BLaER1 treated with 17β-estradiol and CSF1 and Interleukin-3, amounts not matched to agents 10 nM and 100 nM (cell line): ENCODE data around the gene SHROOM3.
A peak's percentile ranks its signal among the peaks of the same experiment; 100 is the strongest.

Source experiments
- H3K27ac ChIP-seq, 11 experiments: shearing (Covaris generic); formaldehyde crosslinking; 2 replicates each; pipeline ENCODE4 v1.8.1; 2022
- H3K27me3 ChIP-seq, 11 experiments: shearing (Covaris generic); formaldehyde crosslinking; 2 replicates each; pipeline ENCODE4 v1.8.1; 2022
- H3K36me3 ChIP-seq, 11 experiments: shearing (Covaris generic); formaldehyde crosslinking; 2 replicates each; pipeline ENCODE4 v1.8.1; 2022
- H3K4me1 ChIP-seq, 10 experiments: shearing (Covaris generic); formaldehyde crosslinking; 2 replicates each; pipeline ENCODE4 v1.8.1; 2022
- H3K4me2 ChIP-seq, 11 experiments: shearing (Covaris generic); formaldehyde crosslinking; 2 replicates each; pipeline ENCODE4 v1.8.1; 2022
- H3K4me3 ChIP-seq, 10 experiments: shearing (Covaris generic); formaldehyde crosslinking; 2 replicates each; pipeline ENCODE4 v1.8.1; 2022
- H3K9ac ChIP-seq, 11 experiments: shearing (Covaris generic); formaldehyde crosslinking; 2 replicates each; pipeline ENCODE4 v1.8.1; 2022
- H3K9me3 ChIP-seq, 11 experiments: shearing (Covaris generic); formaldehyde crosslinking; replicated peaks in 1 of 11; 2 replicates each; pipeline ENCODE4 v1.8.1; 2022
- H4K20me1 ChIP-seq, 11 experiments: shearing (Covaris generic); formaldehyde crosslinking; 2 replicates each; pipeline ENCODE4 v1.8.1; 2022
- Cebpa-rat ChIP-seq, 11 experiments: shearing (Covaris generic); IDR thresholded peaks; 2 replicates each; pipeline ENCODE4 v1.8.1; 2022

SHROOM3 gene

GRCh38 chr4:76690011-76690905, 255.2 kb downstream of the SHROOM3 start:
- H3K27ac ChIP-seq: peak overlapping the region in 9 of 11 experiments; percentile 69 to 94 (median 91); a peak in 19 of 22 replicates
- peaks cover 0 to 60% (median 0%) of the 10 kb centered on the region in 11 experiments; a peak in 5 of 22 replicates for H3K27me3 ChIP-seq
- H3K4me3 ChIP-seq: peak overlapping the region; percentile 54 to 84 (median 77)
- H3K9me3 ChIP-seq: no peaks in the 10 kb centered on the region
- TF ChIP-seq Cebpa-rat (IDR thresholded peaks at IDR 0.05): 0 out of 22 replicates have a peak, but pooled peaks of 1 of the 11 experiments have one; percentile 25
- H3K4me1 ChIP-seq: peaks cover 20 to 69% (median 54%) of the 10 kb centered on the region in 10 experiments
- H3K9ac ChIP-seq: peak overlapping the region; percentile 65 to 95 (median 88); a peak in 21 of 22 replicates
- peak overlapping the region; percentile 85 to 99 (median 91) for H3K4me2 ChIP-seq
- no peaks in the 10 kb centered on the region; a peak in 1 of 22 replicates for H4K20me1 ChIP-seq
- peaks cover 0 to 8% (median 0%) of the 10 kb centered on the region in 11 experiments; a peak in 2 of 22 replicates for H3K36me3 ChIP-seq

GRCh38 chr4:76690906-76691275, 255.9 kb downstream of the SHROOM3 start:
- Histone ChIP-seq H3K36me3 (peaks cover 0 to 10% (median 0%) of the 10 kb centered on the region in 11 experiments; a peak in 4 of 22 replicates), H3K9me3 (no peaks in the 10 kb centered on the region), H3K4me3 (peak overlapping the region in 7 of 10 experiments; percentile 72 to 84 (median 78); a peak in 14 of 20 replicates), H4K20me1 (peaks cover 0 to 2% (median 0%) of the 10 kb centered on the region in 11 experiments; a peak in 2 of 22 replicates), H3K27me3 (peaks cover 0 to 60% (median 0%) of the 10 kb centered on the region in 11 experiments; a peak in 5 of 22 replicates), H3K9ac (peak overlapping the region in 8 of 11 experiments; percentile 83 to 95 (median 91); a peak in 15 of 22 replicates), H3K27ac (peak overlapping the region in 8 of 11 experiments; percentile 84 to 94 (median 91); a peak in 13 of 22 replicates), H3K4me2 (peak overlapping the region; percentile 85 to 99 (median 91); a peak in 21 of 22 replicates), H3K4me1 (peaks cover 20 to 75% (median 59%) of the 10 kb centered on the region in 10 experiments)
- TF ChIP-seq Cebpa-rat (IDR thresholded peaks at IDR 0.05): no peak

- Histone ChIP-seq H3K27me3 (peaks cover 0 to 55% (median 0%) of the 10 kb centered on the region in 11 experiments; a peak in 5 of 22 replicates), H3K9me3 (no peaks in the 10 kb centered on the region), H3K27ac (peak overlapping the region in 7 of 11 experiments; percentile 89 to 94 (median 91); a peak in 10 of 22 replicates), H3K4me2 (peak overlapping the region in 10 of 11 experiments; percentile 85 to 99 (median 90); a peak in 20 of 22 replicates), H3K9ac (peak overlapping the region in 8 of 11 experiments; percentile 10 to 95 (median 88); a peak in 10 of 22 replicates), H4K20me1 (peaks cover 0 to 10% (median 0%) of the 10 kb centered on the region in 11 experiments; a peak in 3 of 22 replicates), H3K4me1 (peaks cover 20 to 80% (median 65%) of the 10 kb centered on the region in 10 experiments), H3K36me3 (peaks cover 0 to 11% (median 0%) of the 10 kb centered on the region in 11 experiments; a peak in 4 of 22 replicates), H3K4me3 (peak overlapping the region in 5 of 10 experiments; percentile 9 to 84 (median 78); a peak in 7 of 20 replicates)
- TF ChIP-seq Cebpa-rat (IDR thresholded peaks at IDR 0.05): no peak
These were observed 257.0 kb downstream of the SHROOM3 start for GRCh38 chr4:76691807-76692582.

- H4K20me1 ChIP-seq: peaks cover 0 to 10% (median 0%) of the 10 kb centered on the region in 11 experiments; a peak in 3 of 22 replicates
- H3K36me3 ChIP-seq: peaks cover 0 to 11% (median 0%) of the 10 kb centered on the region in 11 experiments; a peak in 4 of 22 replicates
- H3K4me1 ChIP-seq: peaks cover 20 to 80% (median 65%) of the 10 kb centered on the region in 10 experiments
- H3K4me3 ChIP-seq: no peak overlapping the region
- no peak overlapping the region for H3K27ac ChIP-seq
- H3K4me2 ChIP-seq: peak overlapping the region in 5 of 11 experiments; percentile 87 to 91 (median 89); a peak in 8 of 22 replicates
- no peaks in the 10 kb centered on the region for H3K9me3 ChIP-seq
- no peak for TF ChIP-seq Cebpa-rat (IDR thresholded peaks at IDR 0.05)
- H3K27me3 ChIP-seq: peaks cover 0 to 50% (median 0%) of the 10 kb centered on the region in 11 experiments; a peak in 5 of 22 replicates
- H3K9ac ChIP-seq: no peak overlapping the region
These were observed 257.7 kb downstream of the SHROOM3 start for GRCh38 chr4:76692761-76693160.

GRCh38 chr4:76694056-76694455, 259.0 kb downstream of the SHROOM3 start:
- no peak overlapping the region for H3K27ac ChIP-seq
- TF ChIP-seq Cebpa-rat (IDR thresholded peaks at IDR 0.05): no peak
- peaks cover 0 to 20% (median 0%) of the 10 kb centered on the region in 11 experiments; a peak in 5 of 22 replicates for H3K36me3 ChIP-seq
- peaks cover 0 to 40% (median 0%) of the 10 kb centered on the region in 11 experiments; a peak in 5 of 22 replicates for H3K27me3 ChIP-seq
- no peaks in the 10 kb centered on the region for H3K9me3 ChIP-seq
- no peak overlapping the region for H3K9ac ChIP-seq
- H4K20me1 ChIP-seq: peaks cover 0 to 14% (median 0%) of the 10 kb centered on the region in 11 experiments; a peak in 2 of 22 replicates
- no peak overlapping the region for H3K4me3 ChIP-seq
- no peak overlapping the region for H3K4me2 ChIP-seq
- peaks cover 14 to 80% (median 56%) of the 10 kb centered on the region in 10 experiments for H3K4me1 ChIP-seq

GRCh38 chr4:76696109-76696508, 261.1 kb downstream of the SHROOM3 start:
- Histone ChIP-seq H3K4me3 (no peak overlapping the region), H3K9me3 (no peaks in the 10 kb centered on the region), H4K20me1 (peaks cover 0 to 20% (median 0%) of the 10 kb centered on the region in 11 experiments; a peak in 2 of 22 replicates), H3K36me3 (peaks cover 0 to 36% (median 0%) of the 10 kb centered on the region in 11 experiments; a peak in 5 of 22 replicates), H3K4me1 (peaks cover 0 to 70% (median 42%) of the 10 kb centered on the region in 10 experiments; a peak in 18 of 20 replicates), H3K4me2 (peak overlapping the region in 9 of 11 experiments; percentile 18 to 76 (median 57); a peak in 17 of 22 replicates), H3K9ac (no peak overlapping the region), H3K27ac (peak overlapping the region in 1 of 11 experiments; percentile 33; a peak in 3 of 22 replicates), H3K27me3 (peaks cover 0 to 23% (median 0%) of the 10 kb centered on the region in 11 experiments; a peak in 4 of 22 replicates)
- no peak for TF ChIP-seq Cebpa-rat (IDR thresholded peaks at IDR 0.05)

- no peaks in the 10 kb centered on the region for H3K9me3 ChIP-seq
- peaks cover 0 to 58% (median 30%) of the 10 kb centered on the region in 10 experiments; a peak in 16 of 20 replicates for H3K4me1 ChIP-seq
- no peak overlapping the region for H3K4me3 ChIP-seq
- peaks cover 0 to 46% (median 0%) of the 10 kb centered on the region in 11 experiments; a peak in 5 of 22 replicates for H3K36me3 ChIP-seq
- TF ChIP-seq Cebpa-rat (IDR thresholded peaks at IDR 0.05): no peak
- peak overlapping the region in 10 of 11 experiments; percentile 15 to 76 (median 56); a peak in 17 of 22 replicates for H3K4me2 ChIP-seq
- H3K9ac ChIP-seq: no peak overlapping the region
- peaks cover 0 to 20% (median 0%) of the 10 kb centered on the region in 11 experiments; a peak in 2 of 22 replicates for H4K20me1 ChIP-seq
- H3K27ac ChIP-seq: peak overlapping the region in 3 of 11 experiments; percentile 1 to 36 (median 33); a peak in 2 of 22 replicates
- peaks cover 0 to 13% (median 0%) of the 10 kb centered on the region in 11 experiments; a peak in 2 of 22 replicates for H3K27me3 ChIP-seq
These were observed 262.2 kb downstream of the SHROOM3 start for GRCh38 chr4:76697129-76697803.
